Right cardiac atrium (tissue), 5 donors: Measurements from ENCODE around the gene MGST3. TPM values are rescaled to one million over a fixed set of nuclear protein-coding genes. Genes with fewer than 3 reads are reported as not detected.
"Not testable (repeated sequence)": the region's sequence is repeated elsewhere in the genome, so short reads cannot be mapped to it uniquely, and the experiment has no call there.

Source experiments
- ATAC-seq, 2 donors: fragments of 200-7000 bp; cut with Tn5 transposase; one replicate each; pipeline versions ENCODE4 v1.8.0 to v1.9.1; 2020; ENCODE audit warnings: moderate library complexity in 2 of 2, mild to moderate bottlenecking in 1 of 2
- DNase-seq, 3 donors: peaks; one replicate each; pipeline ENCODE4 v3.0.0-alpha.2; 2020
- H3K27ac ChIP-seq: one replicate; pipeline ENCODE4 v1.5.1; 2013; ENCODE audit warnings: mild to moderate bottlenecking, low read length, control low read depth, moderate library complexity
- H3K27me3 ChIP-seq: one replicate; pipeline ENCODE4 v1.6.1; 2013; ENCODE audit not compliant: control insufficient read depth, insufficient read depth
- H3K4me1 ChIP-seq: one replicate; pipeline ENCODE4 v1.6.1; 2013; ENCODE audit warnings: low read length; ENCODE audit not compliant: control insufficient read depth, insufficient read depth
- H3K4me3 ChIP-seq: one replicate; pipeline ENCODE4 v1.5.1; 2013; ENCODE audit warnings: low read length, control low read depth
- H3K9me3 ChIP-seq: one replicate; pipeline ENCODE4 v1.6.1; 2013; ENCODE audit warnings: low read length; ENCODE audit not compliant: control insufficient read depth
- WGBS: extraction: QIAGEN DNeasy Blood & Tissue Kit; methylation state at CpG from one replicate; pipeline ENCODE4 v1.1.7; 2013; 5-methylcytosine and 5-hydroxymethylcytosine counted together
- intact Hi-C, 4 donors: fragments of 100-400 bp; cut with DNase I; formaldehyde crosslinking; loops; one replicate each; pipeline versions ENCODE4 v1.11.0 to v1.14.0; 2022 to 2023
- polyA plus RNA-seq: library from polyadenylated mRNA; stranded (reverse); fragments of 200-250 nt; gene quantifications from one replicate; pipeline ENCODE4 v1.2.3, GENCODE V29; 2013
- total RNA-seq, 4 donors: library from RNA; stranded (reverse); fragmentation: NEBNext Ultra II Directional; extraction: Animal tissue kit (Norgen Biotek cat#: 25700); gene quantifications; one replicate each; pipeline ENCODE4 v1.2.1, GENCODE V29; 2021
- donor health status: healthy with polysubstance abuse.
- donor health status: DM: no; HTN: yes; CAD: no.
- donor health status: DM: no; HTN: no; CAD: no.
- donor health status: DM: no; HTN: yes; CAD: no; lungs with severe emphysema.
- donor health status: DM: yes; HTN: yes; CAD: no.

The MGST3 gene
- total and polyA plus RNA-seq, 5 donors, result 444 to 805 (median 483) TPM

DNA sequence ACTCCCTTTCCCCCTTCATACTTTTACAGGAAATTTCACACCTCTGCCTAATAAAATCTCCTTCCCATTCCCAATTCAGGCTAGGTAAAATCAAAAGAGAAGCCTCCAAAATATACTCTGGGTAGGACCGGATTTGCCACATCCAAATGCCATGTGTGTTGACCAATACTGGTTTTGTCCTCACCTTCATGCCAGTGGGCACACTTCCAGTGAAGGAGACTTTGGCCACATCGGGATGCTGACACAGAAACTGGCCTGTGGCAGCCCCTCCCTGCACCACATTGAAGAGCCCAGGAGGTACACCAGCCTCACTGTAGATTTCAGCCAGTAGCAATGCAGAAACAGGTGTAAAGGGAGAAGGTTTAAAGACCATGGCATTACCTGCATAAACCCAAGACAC lies 49.3 kb downstream of the MGST3 start:
- Histone ChIP-seq H3K4me1 (no peaks in the 10 kb centered on the region), H3K27me3 (no peaks in the 10 kb centered on the region), H3K27ac (no peak overlapping the region), H3K4me3 (no peak overlapping the region), H3K9me3 (no peaks in the 10 kb centered on the region)
- ATAC-seq, result no peak
- 90% methylated on average over 2 of the region's 2 CpGs for WGBS
- intact Hi-C loops, result no loop called here
- no peak for DNase-seq

DNA sequence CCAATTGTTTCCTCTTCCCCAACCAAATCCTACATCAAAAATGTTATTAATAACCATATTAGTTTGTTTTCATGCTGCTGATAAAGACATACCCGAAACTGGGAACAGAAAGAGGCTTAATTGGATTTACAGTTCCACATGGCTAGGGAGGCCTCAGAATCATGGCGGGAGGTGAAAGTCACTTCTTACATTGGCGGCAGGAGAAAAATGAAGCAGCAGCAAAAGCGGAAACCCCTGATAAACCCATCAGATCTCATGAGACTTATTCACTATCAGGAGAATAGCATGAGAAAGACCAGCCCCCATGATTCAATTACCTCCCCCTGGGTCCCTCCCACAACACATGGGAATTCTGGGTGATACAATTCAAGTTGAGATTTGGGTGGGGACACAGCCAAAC lies 49.7 kb downstream of the MGST3 start:
- H3K27me3 ChIP-seq, DNase-seq, H3K9me3 ChIP-seq, H3K4me1 ChIP-seq, H3K4me3 ChIP-seq, ATAC-seq, intact Hi-C loops, H3K27ac ChIP-seq: not testable (repeated sequence)
- WGBS, result 91% methylated on average over 4 of the region's 4 CpGs

DNA sequence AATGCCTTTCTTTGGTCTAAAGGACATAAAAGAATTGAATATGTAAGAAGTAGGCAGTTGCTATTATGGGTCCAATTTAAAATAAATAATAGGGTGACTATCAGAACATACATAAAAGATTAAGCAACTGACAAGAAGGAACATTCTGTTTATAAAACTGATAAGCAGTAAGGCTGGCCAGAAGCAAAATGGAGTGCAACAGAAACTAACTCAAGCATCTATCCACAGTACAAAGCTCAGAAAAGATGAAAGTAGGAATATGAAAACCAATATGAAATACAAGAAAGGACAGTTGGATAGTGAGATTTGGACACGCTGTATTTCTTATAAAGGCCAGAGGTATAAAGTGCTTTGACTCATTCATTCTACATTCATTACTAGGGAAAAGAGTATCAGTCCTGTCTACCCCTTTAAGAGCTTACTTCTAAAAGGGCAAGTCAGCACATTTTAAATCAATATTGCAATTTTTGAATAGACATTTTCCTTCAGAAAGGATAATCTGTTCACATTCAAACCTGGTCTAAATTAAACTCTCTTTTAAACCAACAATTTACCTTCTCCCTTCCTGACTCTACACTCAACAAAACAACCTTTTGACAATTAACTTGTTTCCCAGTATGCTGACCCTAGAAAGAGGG lies 52.9 kb downstream of the MGST3 start:
- ATAC-seq (no peak), DNase-seq (no peak)
- H3K4me1 ChIP-seq, result no peaks in the 10 kb centered on the region
- H3K4me3 ChIP-seq, result no peak overlapping the region
- no peaks in the 10 kb centered on the region for H3K27me3 ChIP-seq
- H3K27ac ChIP-seq, result no peak overlapping the region
- WGBS, result 0% methylated on average over 1 of the region's 1 CpG
- intact Hi-C loops, result no loop called here
- no peaks in the 10 kb centered on the region for H3K9me3 ChIP-seq

DNA sequence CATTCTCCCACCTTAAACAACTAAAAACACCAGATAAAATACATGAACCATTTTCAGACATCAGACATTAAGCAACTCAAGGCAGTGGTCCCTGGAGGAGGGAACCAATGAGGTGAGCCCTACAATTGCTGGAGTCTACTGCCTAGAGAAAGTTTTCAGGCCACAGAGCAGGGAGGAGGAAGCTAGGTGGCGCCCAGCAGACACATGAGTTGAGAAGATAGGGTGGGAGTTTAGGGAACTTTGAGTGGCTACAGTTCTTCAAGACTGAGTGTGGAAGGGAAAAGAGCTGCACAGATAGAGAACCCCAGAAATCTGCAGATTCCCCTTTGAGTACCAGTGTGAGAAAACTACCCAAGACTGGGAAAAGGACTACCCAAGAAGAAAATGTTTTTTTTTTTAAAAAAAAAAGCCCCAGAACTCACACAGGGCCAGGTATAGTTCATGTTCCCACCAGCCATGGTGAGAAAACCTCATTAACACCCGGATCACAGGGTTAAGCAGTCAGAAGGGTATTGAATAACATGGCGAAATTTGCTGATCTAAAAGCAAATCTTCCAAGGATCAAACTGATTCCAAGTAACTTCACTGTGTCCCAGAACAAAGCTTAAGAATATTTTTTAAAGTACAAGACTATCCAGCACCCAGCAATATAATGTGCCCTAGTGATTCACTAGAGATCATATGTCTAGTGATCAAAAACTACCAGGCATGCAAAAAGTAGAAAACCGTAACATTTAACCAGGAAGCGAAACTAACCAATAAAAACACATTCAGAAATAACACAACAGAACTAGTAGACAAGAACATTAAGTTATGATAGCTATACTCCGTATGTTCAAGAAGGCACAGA lies 55.3 kb downstream of the MGST3 start:
- no peak overlapping the region for H3K4me3 ChIP-seq
- intact Hi-C loops, result no loop called here
- no peak for DNase-seq
- WGBS, result 85% methylated on average over 6 of the region's 6 CpGs
- no peaks in the 10 kb centered on the region for H3K9me3 ChIP-seq
- no peak overlapping the region for H3K27ac ChIP-seq
- ATAC-seq, result no peak
- no peaks in the 10 kb centered on the region for H3K4me1 ChIP-seq
- no peaks in the 10 kb centered on the region for H3K27me3 ChIP-seq

DNA sequence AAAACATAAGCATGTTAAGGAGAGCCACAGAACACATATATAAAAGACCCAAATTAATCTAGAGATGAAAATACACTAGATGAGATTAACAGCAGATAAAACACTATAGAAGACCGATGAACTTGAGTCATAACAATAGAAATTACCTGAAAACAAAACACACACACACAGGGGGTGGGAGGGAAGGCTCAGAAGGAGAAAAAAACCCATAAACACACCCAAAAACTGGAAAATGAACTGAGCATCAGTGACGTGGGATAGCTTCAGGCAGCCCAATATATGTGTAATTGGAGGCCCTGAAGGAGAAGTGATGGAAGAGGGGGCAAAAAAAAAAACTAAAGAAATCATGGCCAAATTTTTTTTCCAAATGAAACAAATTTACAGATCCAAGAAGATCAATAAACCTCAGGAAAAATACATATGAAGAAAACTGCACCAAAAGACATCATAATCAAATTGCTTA lies 56.0 kb downstream of the MGST3 start:
- ATAC-seq (no peak), DNase-seq (no peak)
- Histone ChIP-seq H3K27ac (no peak overlapping the region), H3K9me3 (no peaks in the 10 kb centered on the region), H3K4me1 (no peaks in the 10 kb centered on the region), H3K27me3 (no peaks in the 10 kb centered on the region), H3K4me3 (no peak overlapping the region)
- intact Hi-C loops, result no loop called here
- 89% methylated on average over 2 of the region's 2 CpGs for WGBS

DNA sequence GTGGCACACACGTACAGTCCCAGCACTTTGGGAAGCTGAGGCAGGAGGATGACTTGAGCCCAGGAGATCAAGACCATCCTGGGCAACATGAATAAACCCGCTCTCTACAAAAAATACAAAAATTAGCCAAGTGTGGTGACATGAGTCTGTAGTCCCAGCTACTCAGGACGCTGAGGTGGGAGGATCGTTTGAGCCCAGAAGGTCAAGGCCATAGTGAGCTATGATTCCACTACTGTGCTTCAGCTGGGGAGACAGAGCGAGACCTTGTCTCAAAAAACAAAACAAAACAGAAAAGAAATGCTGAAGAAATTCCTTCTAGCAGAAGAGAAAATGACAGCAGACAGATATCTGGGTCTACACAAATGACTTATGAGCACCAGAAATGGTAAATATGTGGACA lies 57.0 kb downstream of the MGST3 start:
- DNase-seq (no peak), ATAC-seq (no peak)
- Histone ChIP-seq H3K9me3 (no peaks in the 10 kb centered on the region), H3K4me3 (no peak overlapping the region), H3K27me3 (no peaks in the 10 kb centered on the region), H3K4me1 (no peaks in the 10 kb centered on the region), H3K27ac (no peak overlapping the region)
- WGBS, result 96% methylated on average over 5 of the region's 5 CpGs
- intact Hi-C loops, result no loop called here

DNA sequence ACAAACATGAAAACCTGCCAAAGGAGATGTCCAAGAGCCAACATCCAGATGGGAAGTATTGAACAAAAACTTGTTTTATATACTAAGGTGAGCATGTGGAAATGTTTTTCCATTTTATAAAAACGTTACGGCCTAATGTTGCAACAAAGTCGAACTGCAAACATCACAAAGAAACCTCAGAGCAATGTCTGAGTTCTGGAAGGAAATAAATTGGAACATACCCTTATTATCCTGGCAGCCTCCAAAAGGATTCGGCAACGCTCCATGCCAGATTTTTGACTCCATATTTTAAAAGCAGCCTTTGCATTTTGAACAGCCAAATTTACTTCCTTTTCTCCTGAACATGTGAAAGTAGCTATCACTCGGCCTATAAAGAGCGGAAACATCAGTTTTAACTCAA lies 64.0 kb downstream of the MGST3 start:
- H3K4me1 ChIP-seq, result peaks cover 4% of the 10 kb centered on the region
- 50% methylated on average over 7 of the region's 7 CpGs for WGBS
- intact Hi-C loops, result no loop called here

DNA sequence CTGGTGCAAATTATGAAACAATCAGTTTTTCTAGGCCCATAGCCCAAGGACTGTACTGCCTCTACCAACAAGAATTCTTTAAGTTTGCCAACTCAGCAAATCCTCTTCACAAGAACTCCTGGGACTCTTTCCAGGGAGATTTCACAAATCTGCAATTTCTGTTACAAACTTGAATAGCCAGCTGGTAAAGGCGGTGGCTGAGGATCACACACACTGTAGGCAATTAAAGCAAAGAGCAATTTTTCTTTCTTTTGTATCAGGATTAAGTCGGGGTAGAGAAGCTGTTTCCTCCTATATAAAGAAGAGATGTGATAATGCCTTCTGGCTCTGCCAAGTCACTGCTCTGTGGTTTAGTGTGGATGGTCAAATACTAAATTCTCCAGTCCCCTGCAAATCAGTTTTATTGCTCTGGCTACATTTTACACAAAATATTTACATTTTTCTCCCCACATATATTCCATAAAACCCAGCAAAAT lies 65.6 kb downstream of the MGST3 start:
- Histone ChIP-seq H3K27ac (no peak overlapping the region), H3K4me3 (peak overlapping the region; percentile 15), H3K27me3 (no peaks in the 10 kb centered on the region), H3K4me1 (peaks cover 4% of the 10 kb centered on the region), H3K9me3 (no peaks in the 10 kb centered on the region)
- ATAC-seq, result peak; percentile 44 to 57
- 11% methylated on average over 2 of the region's 2 CpGs for WGBS
- intact Hi-C loops, result no loop called here
- DNase-seq, result peak in 1 of 3 donors; percentile 58

More for the DNA sequence above, 64.0 kb downstream of the MGST3 start:
- Histone ChIP-seq H3K4me3 (no peak overlapping the region), H3K27ac (no peak overlapping the region), H3K27me3 (no peaks in the 10 kb centered on the region), H3K9me3 (no peaks in the 10 kb centered on the region)
- DNase-seq, result no peak
- no peak for ATAC-seq

DNA sequence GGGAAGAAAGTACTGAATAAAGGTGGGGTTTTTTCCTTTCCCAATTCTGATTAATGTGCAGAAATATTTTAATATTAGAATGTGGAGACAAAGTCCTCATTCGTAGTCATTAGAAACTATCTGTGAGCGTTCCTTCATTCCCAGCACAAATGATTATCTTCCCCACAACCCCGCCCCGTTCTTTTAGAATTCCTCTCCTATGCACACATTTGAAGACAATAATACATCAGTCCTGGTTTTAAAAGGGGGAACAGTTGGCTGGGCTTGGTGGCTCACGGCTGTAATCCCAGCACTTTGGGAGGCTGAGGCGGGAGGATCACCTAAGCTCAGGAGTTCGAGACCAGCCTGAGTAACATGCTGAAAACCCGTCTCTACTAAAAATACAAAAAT lies 66.5 kb downstream of the MGST3 start:
- Histone ChIP-seq H3K27me3 (no peaks in the 10 kb centered on the region), H3K27ac (peak overlapping the region; percentile 95), H3K9me3 (no peaks in the 10 kb centered on the region), H3K4me1 (peaks cover 4% of the 10 kb centered on the region), H3K4me3 (peak overlapping the region; percentile 60)
- intact Hi-C loops, result no loop called here
- no peak for DNase-seq
- ATAC-seq, result no peak
- 38% methylated on average over 8 of the region's 8 CpGs for WGBS

DNA sequence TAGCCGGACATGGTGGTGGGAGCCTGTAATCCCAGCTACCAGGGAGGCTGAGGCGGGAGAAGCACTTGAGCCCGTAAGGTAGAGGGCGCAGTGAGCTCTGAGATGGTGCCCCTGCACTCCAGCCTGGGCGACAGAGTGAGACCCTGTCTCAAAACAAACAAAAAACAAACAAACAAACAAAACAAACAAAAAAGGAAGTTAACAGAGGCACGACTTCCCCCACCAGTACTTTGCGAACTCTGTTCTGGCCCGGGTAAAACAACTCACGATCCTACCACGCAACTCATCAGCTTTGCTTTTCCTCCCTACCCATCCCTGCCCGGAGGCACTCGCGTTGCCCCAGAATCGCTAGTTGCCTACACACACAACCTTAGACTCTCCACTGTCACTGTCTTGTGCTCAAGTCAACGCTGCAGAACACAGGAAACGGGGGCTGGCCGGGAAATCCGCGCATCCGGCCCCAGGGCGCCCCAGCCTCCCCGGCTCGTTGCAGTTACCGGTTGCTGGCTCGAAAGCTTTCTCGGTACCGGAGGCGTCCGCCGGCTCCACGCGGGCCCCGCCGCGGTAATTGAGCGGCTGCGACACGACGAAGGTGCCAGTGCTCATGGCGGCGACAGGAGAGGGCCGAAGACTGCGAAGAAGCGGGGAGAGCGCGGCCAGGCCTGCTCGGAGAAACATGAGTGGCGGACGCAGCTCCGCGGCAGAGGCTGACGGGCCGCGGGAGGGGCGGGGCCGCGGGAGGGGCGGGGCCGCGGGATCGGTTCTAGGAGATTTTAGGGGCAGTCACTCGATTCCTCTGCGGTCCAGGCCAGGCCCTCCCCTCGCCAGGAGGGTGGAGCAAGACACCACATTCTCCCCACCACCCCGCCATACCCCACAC lies 67.1 kb downstream of the MGST3 start, which contains the start of gene ALDH9A1:
TSS of gene ALDH9A1 (minus strand) at position 682 of the 880 bp plus-strand sequence. CDS start at position 678, 4 bp downstream.
- Histone ChIP-seq H3K9me3 (no peaks in the 10 kb centered on the region), H3K4me1 (peaks cover 4% of the 10 kb centered on the region), H3K4me3 (peak within 1 kb of the TSS; percentile 60), H3K27ac (peak within 1 kb of the TSS; percentile 95), H3K27me3 (no peaks in the 10 kb centered on the region)
- ATAC-seq, result peak; percentile 98
- DNase-seq, result peak; percentile 92 to 97 (median 97)
- under 1% methylated on average over 65 of the region's 65 CpGs for WGBS
- intact Hi-C loops, result no loop called here
